HG02938 (cell line): ENCODE data around the gene EFHD2.
"Not testable (repeated sequence)": the region's sequence is repeated elsewhere in the genome, so short reads cannot be mapped to it uniquely, and the experiment has no call there.

Source experiments
- ATAC-seq: cut with Tn5 transposase; IDR thresholded peaks from one replicate; pipeline ENCODE4 v1.9.1; 2021; ENCODE audit warnings: mild to moderate bottlenecking, moderate library complexity; ENCODE audit not compliant: unreplicated experiment

EFHD2 gene

GRCh38 chr1:15449567-15449966, 39.9 kb downstream of the EFHD2 start:
- ATAC-seq: no peak

- ATAC-seq: no peak
Observed at GRCh38 chr1:15451014-15451722, 41.5 kb downstream of the EFHD2 start.

GRCh38 chr1:15452216-15452615, 42.5 kb downstream of the EFHD2 start:
- no peak for ATAC-seq

GRCh38 chr1:15452866-15453571, 43.3 kb downstream of the EFHD2 start:
- ATAC-seq: no peak

- ATAC-seq: no peak
Observed at GRCh38 chr1:15453734-15454133, 44.0 kb downstream of the EFHD2 start.

GRCh38 chr1:15454256-15454655, 44.6 kb downstream of the EFHD2 start:
- ATAC-seq: no peak

DNA sequence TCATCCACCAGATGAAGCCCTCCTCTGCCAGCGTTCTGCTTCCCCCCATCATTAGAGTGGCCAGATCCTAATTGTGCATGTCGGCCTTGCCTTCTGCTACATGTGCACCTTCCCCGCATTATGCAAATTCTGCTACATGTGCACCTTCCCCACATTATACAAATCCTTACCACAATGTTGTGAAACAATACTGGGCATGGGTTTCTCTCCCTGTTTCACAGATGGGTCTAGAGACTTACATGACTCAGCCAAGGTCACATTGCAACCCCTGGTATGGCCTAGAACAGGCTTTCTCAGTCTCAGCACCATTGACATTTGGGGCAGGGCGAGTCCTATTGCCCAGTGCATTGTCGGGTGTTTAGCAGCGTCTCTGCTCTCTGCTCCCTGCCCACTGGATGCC, 45.8 kb downstream of the EFHD2 start:
- ATAC-seq: no peak

GRCh38 chr1:15456313-15456954, 46.7 kb downstream of the EFHD2 start, which contains the start of gene CELA2A:
TSS of gene CELA2A (plus strand) at chr1:15456732. CDS start at chr1:15456754, 22 bp downstream.
- no peak for ATAC-seq

GRCh38 chr1:15457585-15457984, 47.9 kb downstream of the EFHD2 start:
- no peak for ATAC-seq

GRCh38 chr1:15458388-15458787, 48.7 kb downstream of the EFHD2 start:
- not testable (repeated sequence) for ATAC-seq

DNA sequence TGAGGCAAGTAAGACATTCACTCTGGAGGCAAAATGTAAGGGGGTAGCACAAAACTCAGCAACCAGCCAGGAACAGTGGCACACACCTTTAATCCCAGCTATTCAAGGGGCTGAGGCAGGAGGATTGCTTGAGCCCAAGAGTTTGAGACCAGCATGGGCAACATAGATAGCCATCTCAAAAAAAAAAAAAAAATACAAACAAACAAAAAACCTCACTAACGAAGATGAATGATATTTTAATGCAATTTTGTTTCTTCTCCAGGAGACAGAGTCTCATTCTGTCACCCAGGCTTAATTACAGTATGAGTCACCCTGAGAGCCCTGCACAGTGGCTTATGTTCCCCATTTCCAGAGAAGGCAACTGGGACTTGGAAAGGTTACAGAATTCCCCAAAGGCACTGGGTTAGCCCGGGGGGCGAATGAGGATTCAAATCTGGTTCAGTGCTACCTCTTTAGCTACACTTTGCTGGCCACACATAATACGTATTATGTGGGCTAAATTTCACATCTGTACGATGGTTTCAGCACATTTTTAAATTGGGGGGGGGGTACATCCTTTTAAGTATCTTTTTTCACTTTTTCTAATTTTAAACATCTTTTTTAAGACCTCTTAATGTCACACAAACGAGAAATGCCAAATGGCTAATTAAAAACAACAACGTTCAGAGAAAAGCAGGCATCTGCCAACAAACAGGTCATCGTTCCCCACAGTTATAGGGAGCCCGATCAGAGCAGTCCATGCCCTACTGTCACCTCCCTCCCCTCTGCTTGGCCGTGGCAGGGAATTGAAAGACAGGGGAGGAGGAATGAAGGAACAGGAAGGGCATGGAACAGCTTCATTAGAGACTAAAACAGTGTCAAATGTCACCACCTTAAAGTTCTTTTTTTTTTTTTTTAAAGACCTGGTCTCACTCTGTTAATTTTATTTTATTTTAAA, 50.4 kb downstream of the EFHD2 start:
- ATAC-seq: no peak

- ATAC-seq: no peak
Observed at GRCh38 chr1:15460708-15461095, 51.0 kb downstream of the EFHD2 start.

DNA sequence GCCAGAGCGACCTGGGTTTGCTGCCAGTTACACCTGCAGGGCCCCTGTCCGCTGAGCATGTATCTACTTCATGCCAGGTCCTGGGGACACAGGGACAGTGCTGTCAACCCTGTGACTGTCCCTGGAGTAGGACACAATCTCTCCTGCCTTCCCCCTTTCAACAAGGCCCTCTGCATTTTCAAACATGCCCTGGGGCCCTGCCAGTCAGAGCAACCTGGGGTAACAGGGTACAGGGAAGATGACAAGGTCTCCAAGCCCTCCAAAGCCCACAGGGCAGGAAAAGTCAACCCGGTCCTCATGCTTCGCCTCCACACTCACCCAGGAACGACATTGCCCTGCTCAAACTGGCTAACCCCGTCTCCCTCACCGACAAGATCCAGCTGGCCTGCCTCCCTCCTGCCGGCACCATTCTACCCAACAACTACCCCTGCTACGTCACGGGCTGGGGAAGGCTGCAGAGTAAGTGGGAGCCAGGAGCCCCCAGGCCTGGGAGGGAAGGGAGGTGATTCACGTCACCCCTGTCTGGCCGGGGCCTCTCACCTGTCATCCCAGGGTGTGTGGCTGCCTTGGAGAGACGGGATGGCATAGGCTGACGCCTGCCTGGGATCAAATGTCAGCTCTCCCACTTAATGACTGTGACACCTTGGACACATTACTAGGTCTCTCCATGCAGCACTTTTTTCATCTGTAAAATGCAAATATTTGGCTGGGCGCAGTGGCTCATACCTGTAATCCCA, 53.5 kb downstream of the EFHD2 start:
- ATAC-seq: not testable (repeated sequence)

DNA sequence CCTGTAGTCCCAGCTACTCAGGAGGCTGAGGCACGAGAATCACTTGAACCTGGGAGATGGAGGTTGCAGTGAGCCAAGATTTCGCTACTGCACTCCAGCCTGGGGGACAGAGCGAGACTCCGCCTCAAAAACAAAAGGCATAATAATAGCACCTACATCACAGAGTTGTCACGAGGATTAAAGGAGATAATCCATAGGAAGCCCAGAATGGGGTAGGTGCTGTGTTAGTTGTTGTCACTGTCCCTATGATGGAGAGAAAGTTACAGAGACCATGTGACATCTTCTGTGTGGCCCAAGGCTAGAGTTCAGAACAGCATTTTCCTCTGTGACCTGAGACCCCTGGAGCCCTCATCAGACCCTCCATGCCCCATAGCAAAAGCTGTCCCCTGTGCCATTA, 54.2 kb downstream of the EFHD2 start:
- ATAC-seq: not testable (repeated sequence)

DNA sequence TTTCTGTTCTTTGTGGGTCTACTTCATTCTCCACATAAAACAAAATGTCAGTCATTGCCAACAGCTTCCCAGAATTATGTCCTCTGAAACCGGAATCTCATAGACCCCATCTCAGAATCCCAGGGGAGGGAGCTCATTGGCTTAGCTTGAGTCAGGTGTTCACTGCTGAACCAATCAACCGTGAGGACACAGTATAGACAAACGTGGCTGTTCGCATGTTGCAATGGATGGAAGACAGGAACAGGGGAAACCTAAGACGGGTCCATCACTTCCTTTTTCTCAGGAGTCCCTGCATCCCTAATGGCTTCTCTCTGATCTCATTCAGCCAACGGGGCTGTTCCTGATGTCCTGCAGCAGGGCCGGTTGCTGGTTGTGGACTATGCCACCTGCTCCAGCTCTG, 56.0 kb downstream of the EFHD2 start:
- no peak for ATAC-seq

DNA sequence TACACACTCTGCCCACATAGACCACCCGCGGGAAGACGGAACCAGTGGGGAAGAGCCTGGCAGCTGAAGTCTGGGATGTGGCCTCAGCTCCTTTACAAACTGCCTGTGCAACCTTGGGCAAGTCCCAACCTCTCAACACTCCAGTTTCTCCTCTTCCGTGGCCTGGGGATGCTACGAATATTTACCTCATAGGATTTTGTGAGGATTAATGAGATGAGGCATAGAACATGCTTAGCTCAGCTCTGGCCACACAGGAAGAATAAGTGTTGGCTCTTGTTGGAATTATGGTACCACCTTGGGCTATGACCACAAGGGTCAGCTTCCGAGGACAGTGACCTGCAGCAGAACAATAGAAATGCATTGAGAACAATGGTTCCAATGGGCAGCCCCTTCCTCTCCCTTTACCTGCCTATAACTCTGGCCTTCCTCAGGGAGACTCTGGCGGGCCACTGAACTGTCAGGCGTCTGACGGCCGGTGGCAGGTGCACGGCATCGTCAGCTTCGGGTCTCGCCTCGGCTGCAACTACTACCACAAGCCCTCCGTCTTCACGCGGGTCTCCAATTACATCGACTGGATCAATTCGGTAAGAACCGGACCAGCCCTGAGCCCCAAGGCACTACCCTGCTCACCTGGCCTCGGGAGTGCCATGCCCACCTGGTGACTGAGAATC, 57.4 kb downstream of the EFHD2 start:
- ATAC-seq: not testable (repeated sequence)

- ATAC-seq: no peak
Observed at GRCh38 chr1:15468145-15468544, 58.5 kb downstream of the EFHD2 start.

- no peak for ATAC-seq
Observed at GRCh38 chr1:15469361-15469760, 59.7 kb downstream of the EFHD2 start.

DNA sequence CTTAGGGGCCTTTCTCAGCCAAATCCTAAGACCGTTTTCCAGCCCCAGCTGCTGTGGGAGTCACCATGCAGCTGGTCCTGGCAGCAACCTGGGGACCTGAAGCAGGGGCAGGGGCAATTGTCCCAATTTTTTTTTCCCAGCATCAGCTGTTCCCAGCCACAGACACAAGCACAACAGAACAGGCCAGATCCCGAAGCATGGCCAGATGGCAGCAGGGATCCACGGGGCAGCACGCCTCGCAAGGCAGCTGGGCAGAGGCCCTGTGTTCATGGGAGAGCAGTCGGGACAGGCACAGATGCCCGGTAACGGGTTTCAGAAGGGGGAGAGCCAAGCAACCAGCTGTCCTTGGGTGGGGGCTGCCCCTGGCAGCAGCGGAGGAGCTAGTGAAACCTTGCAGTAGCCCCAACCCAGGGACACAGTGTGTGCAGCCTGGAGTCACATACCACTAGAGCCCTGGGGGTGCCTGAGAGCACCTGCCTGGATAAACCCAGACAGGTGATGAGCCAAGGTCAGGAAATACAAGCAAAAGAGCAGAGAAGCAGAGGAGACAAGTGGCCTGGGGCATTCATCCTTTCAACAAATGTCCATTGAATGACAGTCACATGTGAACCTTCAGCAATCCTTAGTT, 60.2 kb downstream of the EFHD2 start:
- not testable (repeated sequence) for ATAC-seq
